Karpas-422 (cell line): ENCODE results near the gene RYR2. TPM values are rescaled to one million over a fixed set of nuclear protein-coding genes. Genes with fewer than 3 reads are reported as not detected.
"Not testable (repeated sequence)": the region's sequence is repeated elsewhere in the genome, so short reads cannot be mapped to it uniquely, and the experiment has no call there.

Experiments
- DNase-seq: peaks from one replicate; pipeline ENCODE4 v3.0.0-alpha.2; 2015
- H2AFZ ChIP-seq: fragments of 200-600 bp; sonication (generic); 2 replicates; pipeline ENCODE4 v1.6.1; 2014; ENCODE audit warnings: antibody characterized with exemption, low read length, mixed read lengths
- H3K27ac ChIP-seq: fragments of 200-600 bp; sonication (generic); 2 replicates; pipeline ENCODE4 v1.5.1; 2014; ENCODE audit warnings: mild to moderate bottlenecking, low read length, moderate library complexity
- H3K27me3 ChIP-seq: fragments of 200-600 bp; sonication (generic); 2 replicates; pipeline ENCODE4 v1.6.1; 2014; ENCODE audit warnings: low read length, mixed read lengths
- H3K36me3 ChIP-seq: fragments of 200-600 bp; sonication (generic); 2 replicates; pipeline ENCODE4 v1.6.1; 2014; ENCODE audit warnings: low read length, mixed read lengths; ENCODE audit not compliant: insufficient read depth
- H3K4me1 ChIP-seq: fragments of 200-600 bp; sonication (generic); 2 replicates; pipeline ENCODE4 v1.6.1; 2014; ENCODE audit warnings: mild to moderate bottlenecking, low read length, mixed read lengths
- H3K4me2 ChIP-seq: fragments of 200-600 bp; sonication (generic); 2 replicates; pipeline ENCODE4 v1.6.1; 2014; ENCODE audit warnings: low read length, low read depth, mild to moderate bottlenecking; ENCODE audit not compliant: poor library complexity, severe bottlenecking
- H3K4me3 ChIP-seq: fragments of 200-600 bp; sonication (generic); 2 replicates; pipeline ENCODE4 v1.5.1; 2014; ENCODE audit warnings: mild to moderate bottlenecking, antibody characterized with exemption, low read length, mixed read lengths
- H3K79me2 ChIP-seq: fragments of 200-600 bp; sonication (generic); 2 replicates; pipeline ENCODE4 v1.6.1; 2014; ENCODE audit warnings: mild to moderate bottlenecking, low read length, mixed read lengths
- H3K9ac ChIP-seq: fragments of 200-600 bp; sonication (generic); 2 replicates; pipeline ENCODE4 v1.6.0; 2014; ENCODE audit warnings: low read length
- H3K9me2 ChIP-seq: fragments of 200-600 bp; sonication (generic), shearing (Covaris generic); replicated peaks from 2 replicates; pipeline ENCODE4 v1.6.0; 2014; ENCODE audit warnings: mild to moderate bottlenecking, low read length, moderate library complexity; ENCODE audit not compliant: insufficient read depth
- H3K9me3 ChIP-seq: fragments of 300-700, 200-600 bp; sonication (generic); 2 replicates; pipeline ENCODE4 v1.6.1; 2014; ENCODE audit warnings: low read length, mixed read lengths
- H4K20me1 ChIP-seq: fragments of 200-600 bp; sonication (generic); 2 replicates; pipeline ENCODE4 v1.6.1; 2014; ENCODE audit warnings: mild to moderate bottlenecking, antibody characterized with exemption, low read length, low read depth; ENCODE audit not compliant: insufficient read depth
- total RNA-seq: library from RNA; depleted of rRNA; stranded (reverse); fragments of >200 nt; shearing (Covaris generic); gene quantifications from 2 replicates; pipeline ENCODE4 v1.2.3, GENCODE V29; 2014; ENCODE audit warnings: low replicate concordance

The RYR2 gene
- total RNA-seq, 1 experiment from 2014 or later: not detected

DNA sequence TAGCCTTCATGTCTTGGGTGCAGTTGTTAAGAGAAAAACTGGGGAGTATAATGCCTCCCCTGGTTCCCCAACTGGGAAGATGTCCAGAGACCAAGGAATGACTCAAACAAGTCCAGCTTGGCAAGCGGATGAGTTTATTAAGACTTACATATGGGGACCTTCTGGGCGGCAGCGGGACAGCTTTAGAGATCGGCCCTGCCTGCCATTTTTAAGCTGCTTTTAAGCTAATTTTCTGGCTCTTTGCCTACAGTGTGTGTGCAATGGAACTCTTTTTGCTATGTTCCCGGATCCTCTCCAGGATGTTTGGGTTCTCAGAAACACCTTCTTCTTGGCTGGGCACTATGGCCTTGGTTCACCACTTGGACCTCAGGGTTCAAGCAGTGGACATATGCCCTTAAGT is 99.5 kb downstream of the RYR2 start:
- H3K4me3 ChIP-seq: no peak overlapping the region
- no peaks in the 10 kb centered on the region for H3K4me1 ChIP-seq
- H3K4me2 ChIP-seq: no peak overlapping the region
- H2AFZ ChIP-seq: no peak overlapping the region
- H3K36me3 ChIP-seq: no peaks in the 10 kb centered on the region
- H3K9ac ChIP-seq: no peak overlapping the region
- no peaks in the 10 kb centered on the region for H3K27me3 ChIP-seq
- no peaks in the 10 kb centered on the region for H3K79me2 ChIP-seq
- no peaks in the 10 kb centered on the region for H3K9me2 ChIP-seq
- no peaks in the 10 kb centered on the region for H3K9me3 ChIP-seq
- H3K27ac ChIP-seq: no peak overlapping the region
- no peak for DNase-seq
- no peaks in the 10 kb centered on the region for H4K20me1 ChIP-seq

DNA sequence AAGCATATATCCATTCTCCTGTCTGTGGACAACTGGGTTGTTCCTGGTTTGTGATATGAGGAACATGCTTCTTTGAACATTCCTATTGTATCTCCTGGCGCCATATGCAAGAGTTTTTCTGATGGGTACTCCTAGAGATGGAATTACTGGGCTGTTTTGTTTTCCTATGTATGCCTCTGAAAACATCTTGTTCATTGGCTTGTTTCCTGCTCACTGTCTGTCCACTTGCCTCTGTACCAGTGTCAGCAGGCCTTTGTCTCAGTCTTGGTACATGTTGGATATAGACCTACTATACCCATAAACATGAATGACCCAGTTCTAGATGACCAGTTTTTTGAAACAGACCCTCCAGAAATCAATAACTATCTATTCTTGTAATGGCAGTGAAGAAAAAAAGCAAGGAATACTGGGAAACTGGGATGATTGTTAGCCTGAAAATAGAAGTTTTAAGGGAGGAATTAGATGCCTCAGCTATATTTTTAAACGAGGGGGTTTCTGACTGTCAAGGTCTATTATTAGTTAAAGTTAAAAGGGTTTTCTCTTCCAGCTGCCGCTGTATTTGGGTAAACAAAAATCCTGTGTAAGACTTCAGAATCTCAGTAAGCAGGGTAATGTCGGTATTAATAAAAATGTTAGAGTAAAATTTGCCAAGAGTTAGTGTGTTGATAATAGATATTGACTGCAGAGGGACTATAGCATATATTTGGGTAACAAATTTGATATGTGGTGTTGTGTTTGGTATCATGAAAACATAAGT is 103.6 kb downstream of the RYR2 start:
- DNase-seq: no peak
- H4K20me1 ChIP-seq: no peaks in the 10 kb centered on the region
- no peaks in the 10 kb centered on the region for H3K9me3 ChIP-seq
- H3K27ac ChIP-seq: no peak overlapping the region
- no peaks in the 10 kb centered on the region for H3K36me3 ChIP-seq
- no peaks in the 10 kb centered on the region for H3K9me2 ChIP-seq
- no peak overlapping the region for H3K9ac ChIP-seq
- no peak overlapping the region for H2AFZ ChIP-seq
- H3K79me2 ChIP-seq: no peaks in the 10 kb centered on the region
- H3K4me3 ChIP-seq: no peak overlapping the region
- H3K4me1 ChIP-seq: no peaks in the 10 kb centered on the region
- H3K27me3 ChIP-seq: no peaks in the 10 kb centered on the region
- no peak overlapping the region for H3K4me2 ChIP-seq

DNA sequence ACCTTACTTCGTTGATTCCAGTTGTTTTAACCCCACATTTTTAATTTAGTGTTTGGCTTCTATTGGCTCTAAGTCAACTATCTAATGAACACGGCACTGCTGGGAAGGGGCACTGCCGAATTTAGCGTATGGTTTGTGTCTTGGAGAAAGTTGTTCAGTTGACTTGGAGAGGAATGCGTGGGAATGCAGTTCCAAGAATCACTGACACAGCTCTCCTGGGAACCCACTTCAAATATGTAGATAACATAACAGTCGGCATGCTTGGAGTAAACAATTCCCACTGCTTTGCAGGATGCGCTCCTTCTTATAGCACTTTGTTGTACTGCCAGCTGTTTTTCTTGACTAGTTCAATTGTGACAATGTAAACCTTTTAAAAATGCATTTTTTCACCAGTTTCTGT is 104.3 kb downstream of the RYR2 start:
- H2AFZ ChIP-seq: no peak overlapping the region
- no peaks in the 10 kb centered on the region for H3K36me3 ChIP-seq

DNA sequence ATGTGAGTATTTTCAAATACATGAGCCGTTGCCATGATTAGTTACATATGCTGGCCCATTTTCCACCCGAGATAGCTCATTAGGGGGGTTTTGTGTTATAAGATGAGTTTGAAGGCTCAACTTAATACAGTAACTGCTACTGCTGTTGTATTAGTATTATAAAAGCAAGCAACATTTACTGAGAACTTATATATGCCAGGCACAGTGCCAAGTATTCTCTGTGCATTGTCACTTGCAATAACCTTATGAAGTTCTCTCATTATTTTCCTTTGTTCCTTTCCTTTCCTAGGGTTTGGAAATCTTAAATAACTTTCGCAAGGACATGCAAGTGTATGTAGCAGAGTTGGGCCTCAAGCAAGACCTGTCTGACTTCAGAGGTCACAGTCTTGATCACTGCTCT is 107.9 kb downstream of the RYR2 start:
- Histone ChIP-seq H3K9ac (no peak overlapping the region), H3K4me2 (no peak overlapping the region), H3K4me1 (no peaks in the 10 kb centered on the region), H3K36me3 (no peaks in the 10 kb centered on the region), H2AFZ (no peak overlapping the region), H3K9me2 (no peaks in the 10 kb centered on the region), H3K79me2 (no peaks in the 10 kb centered on the region), H4K20me1 (no peaks in the 10 kb centered on the region), H3K9me3 (no peaks in the 10 kb centered on the region), H3K4me3 (no peak overlapping the region), H3K27ac (no peak overlapping the region), H3K27me3 (no peaks in the 10 kb centered on the region)
- no peak for DNase-seq

More for the DNA sequence above, 104.3 kb downstream of the RYR2 start:
- Histone ChIP-seq H3K79me2 (no peaks in the 10 kb centered on the region), H3K9me3 (no peaks in the 10 kb centered on the region), H3K9me2 (no peaks in the 10 kb centered on the region), H3K9ac (no peak overlapping the region), H3K4me3 (no peak overlapping the region), H3K27me3 (no peaks in the 10 kb centered on the region), H4K20me1 (no peaks in the 10 kb centered on the region), H3K27ac (no peak overlapping the region), H3K4me1 (no peaks in the 10 kb centered on the region), H3K4me2 (no peak overlapping the region)
- no peak for DNase-seq

DNA sequence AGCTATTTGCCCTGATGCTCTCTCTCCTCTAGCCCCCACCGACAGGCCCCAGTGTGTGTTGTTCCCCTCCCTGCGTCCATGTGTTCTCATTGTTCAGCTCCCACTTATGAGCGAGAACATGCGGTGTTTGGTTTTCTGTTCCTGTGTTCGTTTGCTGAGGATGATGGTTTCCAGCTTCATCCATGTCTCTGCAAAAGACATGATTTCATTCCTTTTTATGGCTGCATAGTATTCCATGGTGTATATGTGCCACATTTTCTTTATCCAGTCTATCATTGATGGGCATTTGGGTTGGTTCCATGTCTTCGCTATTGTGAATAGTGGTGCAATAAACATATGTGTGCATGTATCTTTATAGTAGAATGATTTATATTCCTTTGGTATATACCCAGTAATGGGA is 110.0 kb downstream of the RYR2 start:
- H3K79me2 ChIP-seq, H3K4me2 ChIP-seq, H3K27me3 ChIP-seq: not testable (repeated sequence)

DNA sequence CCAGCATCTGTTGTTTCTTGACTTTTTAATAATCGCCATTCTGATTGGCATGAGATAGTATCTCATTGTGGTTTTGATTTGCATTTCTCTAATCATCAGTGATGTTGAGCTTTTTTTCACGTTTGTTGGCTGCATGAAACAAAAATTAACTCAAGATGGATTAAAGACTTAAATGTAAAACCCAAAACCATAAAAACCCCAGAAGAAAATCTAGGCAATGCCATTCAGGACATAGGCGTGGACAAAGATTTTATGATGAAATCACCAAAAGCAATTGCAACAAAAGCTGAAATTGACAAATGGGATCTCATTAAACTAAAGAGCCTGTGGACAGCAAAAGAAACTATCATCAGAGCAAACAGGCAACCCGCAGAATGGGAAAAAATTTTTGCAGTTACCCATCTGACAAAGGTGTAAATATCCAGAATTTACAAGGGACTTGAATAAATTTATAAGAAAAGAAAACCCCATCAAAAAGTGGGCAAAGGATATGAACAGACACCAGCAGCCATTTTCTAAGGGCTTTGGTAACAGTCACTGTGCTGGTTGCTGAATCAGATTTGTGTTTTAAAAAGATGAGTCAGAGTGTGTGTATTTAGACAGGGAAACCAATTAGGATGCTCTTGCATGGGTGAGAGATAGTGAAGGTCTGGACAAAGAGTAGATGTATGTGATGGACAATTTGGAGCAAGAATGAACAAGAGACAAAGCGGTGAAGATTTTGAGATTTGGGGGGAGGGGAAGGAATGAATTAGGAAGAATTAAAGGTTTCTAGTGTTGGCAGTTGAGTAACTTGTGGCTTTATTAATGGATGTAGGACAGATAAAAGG is 110.7 kb downstream of the RYR2 start:
- H3K4me3 ChIP-seq: no peak overlapping the region
- no peaks in the 10 kb centered on the region for H3K9me2 ChIP-seq
- H3K9me3 ChIP-seq: no peaks in the 10 kb centered on the region
- no peak overlapping the region for H3K4me2 ChIP-seq
- H3K4me1 ChIP-seq: no peaks in the 10 kb centered on the region
- no peaks in the 10 kb centered on the region for H4K20me1 ChIP-seq
- H3K79me2 ChIP-seq: no peaks in the 10 kb centered on the region
- H3K9ac ChIP-seq: no peak overlapping the region
- no peak overlapping the region for H3K27ac ChIP-seq
- no peak for DNase-seq
- no peak overlapping the region for H2AFZ ChIP-seq
- H3K36me3 ChIP-seq: no peaks in the 10 kb centered on the region
- no peaks in the 10 kb centered on the region for H3K27me3 ChIP-seq

More for the DNA sequence above, 110.0 kb downstream of the RYR2 start:
- not testable (repeated sequence) for H3K27ac ChIP-seq, H2AFZ ChIP-seq, H3K9me2 ChIP-seq, H3K4me3 ChIP-seq, H3K9me3 ChIP-seq, DNase-seq, H4K20me1 ChIP-seq, H3K9ac ChIP-seq, H3K4me1 ChIP-seq, H3K36me3 ChIP-seq

DNA sequence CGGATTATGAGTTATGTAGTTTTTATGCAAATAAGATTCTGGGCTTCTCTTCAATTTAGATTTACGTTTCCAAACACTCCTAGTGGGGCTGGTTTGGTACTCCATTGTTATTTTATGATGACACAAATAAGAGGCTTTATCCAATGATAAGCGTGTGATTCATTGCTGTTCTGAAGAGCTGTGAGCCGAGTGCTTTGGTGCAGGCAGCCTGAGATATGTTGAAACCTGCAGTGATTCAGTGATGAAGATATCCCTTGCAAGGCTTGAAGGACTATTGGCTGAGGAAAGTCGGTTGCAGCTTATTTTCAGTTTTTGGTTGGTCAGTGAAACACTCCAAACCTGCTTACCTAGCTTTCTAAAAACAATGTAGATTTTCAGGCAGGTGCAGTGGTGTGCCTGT is 112.2 kb downstream of the RYR2 start:
- H4K20me1 ChIP-seq: no peaks in the 10 kb centered on the region
- H3K4me1 ChIP-seq: no peaks in the 10 kb centered on the region
- H3K27me3 ChIP-seq: no peaks in the 10 kb centered on the region
- no peak overlapping the region for H3K27ac ChIP-seq
- no peaks in the 10 kb centered on the region for H3K9me3 ChIP-seq
- no peaks in the 10 kb centered on the region for H3K36me3 ChIP-seq
- no peak overlapping the region for H2AFZ ChIP-seq
- no peak overlapping the region for H3K4me3 ChIP-seq
- H3K79me2 ChIP-seq: no peaks in the 10 kb centered on the region
- no peak overlapping the region for H3K9ac ChIP-seq
- no peak overlapping the region for H3K4me2 ChIP-seq
- H3K9me2 ChIP-seq: no peaks in the 10 kb centered on the region
- DNase-seq: no peak

DNA sequence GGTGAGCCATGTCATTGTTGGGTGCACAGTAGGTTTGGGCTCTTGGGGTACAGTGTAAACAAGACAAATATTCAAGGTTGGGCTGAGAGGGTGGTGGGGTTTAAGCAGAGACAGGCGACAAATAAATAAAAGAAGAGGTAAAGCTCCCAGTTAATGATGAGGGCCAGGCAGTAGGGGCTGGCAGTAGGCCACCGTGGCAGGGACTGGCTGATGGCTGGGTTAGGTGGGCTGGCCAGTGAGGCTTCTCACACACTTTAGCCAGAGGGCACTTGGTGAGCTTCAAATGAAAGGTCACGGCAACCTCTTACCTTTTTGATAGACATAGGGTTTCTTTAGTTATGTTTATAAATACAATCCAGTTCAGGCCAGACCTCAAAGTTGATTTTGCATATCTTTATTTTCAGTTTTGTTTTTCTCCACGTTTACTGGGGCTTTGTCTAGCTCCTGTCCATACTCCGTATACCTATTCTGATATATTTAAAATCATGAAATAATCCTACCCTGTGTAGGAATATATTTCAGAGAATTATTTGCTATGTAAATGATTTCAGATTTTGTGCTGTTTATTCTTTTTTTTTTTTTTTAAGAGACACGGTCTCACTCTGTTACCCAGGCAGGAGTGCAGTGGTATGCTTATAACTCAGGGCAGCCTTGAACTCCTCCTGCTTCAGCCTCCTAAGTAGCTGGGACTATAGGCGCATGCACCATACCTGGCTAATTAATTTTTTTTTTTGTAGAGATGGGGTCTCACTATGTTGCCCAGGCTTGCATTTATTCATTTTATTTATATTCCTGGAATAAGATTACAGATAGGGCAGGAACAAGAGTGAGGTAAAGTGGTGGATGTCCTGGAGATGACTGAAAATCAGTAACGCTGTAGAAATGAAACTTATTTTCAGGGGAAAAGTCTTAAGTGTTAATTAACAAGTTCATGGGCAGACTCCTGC is 122.7 kb downstream of the RYR2 start:
- H2AFZ ChIP-seq: no peak overlapping the region
- H3K9me2 ChIP-seq: no peaks in the 10 kb centered on the region
- no peaks in the 10 kb centered on the region for H3K79me2 ChIP-seq
- no peak overlapping the region for H3K27ac ChIP-seq
- H3K4me1 ChIP-seq: no peaks in the 10 kb centered on the region
- H4K20me1 ChIP-seq: no peaks in the 10 kb centered on the region
- no peaks in the 10 kb centered on the region for H3K27me3 ChIP-seq
- no peak for DNase-seq
- H3K9ac ChIP-seq: no peak overlapping the region
- no peak overlapping the region for H3K4me2 ChIP-seq
- no peak overlapping the region for H3K4me3 ChIP-seq
- no peaks in the 10 kb centered on the region for H3K36me3 ChIP-seq
- H3K9me3 ChIP-seq: no peaks in the 10 kb centered on the region
